ENCODE results near the gene PCNT. TPM values are rescaled to one million over a fixed set of nuclear protein-coding genes. Genes with fewer than 3 reads are reported as not detected.

PCNT gene
- total and polyA plus RNA-seq, 10 of the 15 experiments (the other 5 are each of a cell fraction or from before 2014, with no cell fraction given), result 2.9 to 39.6 (median 20.5) TPM

DNA sequence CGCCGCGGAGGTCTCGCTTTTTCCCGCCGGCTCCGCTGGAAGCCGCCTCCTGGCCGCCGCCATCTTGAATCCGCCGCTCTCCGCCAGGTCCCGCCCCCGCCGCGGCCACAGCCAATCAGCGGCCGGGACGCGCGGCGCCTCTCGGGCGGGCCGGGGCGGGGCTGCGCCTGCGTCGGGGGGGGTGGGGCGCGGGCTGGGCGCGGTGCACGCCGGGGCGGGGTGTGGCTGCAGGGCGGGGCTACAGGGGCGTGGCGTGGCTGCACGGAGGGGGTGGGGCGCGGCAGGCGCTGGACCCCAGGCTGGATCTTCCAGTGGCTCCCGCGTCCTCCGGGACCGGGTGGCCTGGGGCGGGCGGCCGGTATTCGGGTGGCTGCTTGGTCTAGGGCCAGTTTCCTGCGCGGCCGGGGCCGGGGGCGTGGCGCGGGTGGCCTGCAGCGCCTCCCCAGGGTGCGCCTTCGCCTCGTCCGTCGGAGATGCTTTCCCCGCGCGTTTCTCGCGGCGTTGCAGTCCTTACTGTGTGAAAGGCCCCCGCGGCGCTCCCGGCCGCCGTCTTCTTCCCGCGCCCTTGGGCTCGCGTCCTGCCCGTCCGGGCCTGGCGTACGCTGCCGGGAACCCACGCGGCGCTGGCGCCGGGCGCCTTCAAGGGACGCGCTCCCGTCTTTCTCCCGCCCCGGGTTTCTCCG is 575 bp downstream of the PCNT start (continued):
- TF ChIP-seq, protein P1, sequence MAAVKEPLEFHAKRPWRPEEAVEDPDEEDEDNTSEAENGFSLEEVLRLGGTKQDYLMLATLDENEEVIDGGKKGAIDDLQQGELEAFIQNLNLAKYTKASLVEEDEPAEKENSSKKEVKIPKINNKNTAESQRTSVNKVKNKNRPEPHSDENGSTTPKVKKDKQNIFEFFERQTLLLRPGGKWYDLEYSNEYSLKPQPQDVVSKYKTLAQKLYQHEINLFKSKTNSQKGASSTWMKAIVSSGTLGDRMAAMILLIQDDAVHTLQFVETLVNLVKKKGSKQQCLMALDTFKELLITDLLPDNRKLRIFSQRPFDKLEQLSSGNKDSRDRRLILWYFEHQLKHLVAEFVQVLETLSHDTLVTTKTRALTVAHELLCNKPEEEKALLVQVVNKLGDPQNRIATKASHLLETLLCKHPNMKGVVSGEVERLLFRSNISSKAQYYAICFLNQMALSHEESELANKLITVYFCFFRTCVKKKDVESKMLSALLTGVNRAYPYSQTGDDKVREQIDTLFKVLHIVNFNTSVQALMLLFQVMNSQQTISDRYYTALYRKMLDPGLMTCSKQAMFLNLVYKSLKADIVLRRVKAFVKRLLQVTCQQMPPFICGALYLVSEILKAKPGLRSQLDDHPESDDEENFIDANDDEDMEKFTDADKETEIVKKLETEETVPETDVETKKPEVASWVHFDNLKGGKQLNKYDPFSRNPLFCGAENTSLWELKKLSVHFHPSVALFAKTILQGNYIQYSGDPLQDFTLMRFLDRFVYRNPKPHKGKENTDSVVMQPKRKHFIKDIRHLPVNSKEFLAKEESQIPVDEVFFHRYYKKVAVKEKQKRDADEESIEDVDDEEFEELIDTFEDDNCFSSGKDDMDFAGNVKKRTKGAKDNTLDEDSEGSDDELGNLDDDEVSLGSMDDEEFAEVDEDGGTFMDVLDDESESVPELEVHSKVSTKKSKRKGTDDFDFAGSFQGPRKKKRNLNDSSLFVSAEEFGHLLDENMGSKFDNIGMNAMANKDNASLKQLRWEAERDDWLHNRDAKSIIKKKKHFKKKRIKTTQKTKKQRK (IDR thresholded peaks at IDR 0.05; ENCODE audit: low read depth, low read length), result no peak
- TF ChIP-seq, protein P2, sequence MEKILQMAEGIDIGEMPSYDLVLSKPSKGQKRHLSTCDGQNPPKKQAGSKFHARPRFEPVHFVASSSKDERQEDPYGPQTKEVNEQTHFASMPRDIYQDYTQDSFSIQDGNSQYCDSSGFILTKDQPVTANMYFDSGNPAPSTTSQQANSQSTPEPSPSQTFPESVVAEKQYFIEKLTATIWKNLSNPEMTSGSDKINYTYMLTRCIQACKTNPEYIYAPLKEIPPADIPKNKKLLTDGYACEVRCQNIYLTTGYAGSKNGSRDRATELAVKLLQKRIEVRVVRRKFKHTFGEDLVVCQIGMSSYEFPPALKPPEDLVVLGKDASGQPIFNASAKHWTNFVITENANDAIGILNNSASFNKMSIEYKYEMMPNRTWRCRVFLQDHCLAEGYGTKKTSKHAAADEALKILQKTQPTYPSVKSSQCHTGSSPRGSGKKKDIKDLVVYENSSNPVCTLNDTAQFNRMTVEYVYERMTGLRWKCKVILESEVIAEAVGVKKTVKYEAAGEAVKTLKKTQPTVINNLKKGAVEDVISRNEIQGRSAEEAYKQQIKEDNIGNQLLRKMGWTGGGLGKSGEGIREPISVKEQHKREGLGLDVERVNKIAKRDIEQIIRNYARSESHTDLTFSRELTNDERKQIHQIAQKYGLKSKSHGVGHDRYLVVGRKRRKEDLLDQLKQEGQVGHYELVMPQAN (conservative IDR thresholded peaks at IDR 0.05), result peak; percentile 74
- no peak for TF ChIP-seq ZSCAN29 (IDR thresholded peaks at IDR 0.05)
- TF ChIP-seq YY1 (IDR thresholded peaks at IDR 0.05; ENCODE audit: low read depth, low read length), result peak; percentile 97
- TF ChIP-seq RCOR1 (conservative IDR thresholded peaks at IDR 0.05; ENCODE audit: low read depth, low read length), result no peak
- TF ChIP-seq ETV6 (conservative IDR thresholded peaks at IDR 0.05 in 1 of 2, IDR thresholded peaks at IDR 0.05 in 1 of 2; ENCODE audit: borderline replicate concordance in 1 of 2, low read depth in 1 of 2), result no peak
- no peak for TF ChIP-seq ZNF24 (IDR thresholded peaks at IDR 0.05)
- TF ChIP-seq ZNF622 (IDR thresholded peaks at IDR 0.05), result no peak
- TF ChIP-seq NFXL1 (IDR thresholded peaks at IDR 0.05; ENCODE audit: borderline replicate concordance), result no peak
- no peak for TF ChIP-seq HDGF (IDR thresholded peaks at IDR 0.05)
- TF ChIP-seq, protein P3, sequence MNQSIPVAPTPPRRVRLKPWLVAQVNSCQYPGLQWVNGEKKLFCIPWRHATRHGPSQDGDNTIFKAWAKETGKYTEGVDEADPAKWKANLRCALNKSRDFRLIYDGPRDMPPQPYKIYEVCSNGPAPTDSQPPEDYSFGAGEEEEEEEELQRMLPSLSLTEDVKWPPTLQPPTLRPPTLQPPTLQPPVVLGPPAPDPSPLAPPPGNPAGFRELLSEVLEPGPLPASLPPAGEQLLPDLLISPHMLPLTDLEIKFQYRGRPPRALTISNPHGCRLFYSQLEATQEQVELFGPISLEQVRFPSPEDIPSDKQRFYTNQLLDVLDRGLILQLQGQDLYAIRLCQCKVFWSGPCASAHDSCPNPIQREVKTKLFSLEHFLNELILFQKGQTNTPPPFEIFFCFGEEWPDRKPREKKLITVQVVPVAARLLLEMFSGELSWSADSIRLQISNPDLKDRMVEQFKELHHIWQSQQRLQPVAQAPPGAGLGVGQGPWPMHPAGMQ (IDR thresholded peaks at IDR 0.05; ENCODE audit: borderline replicate concordance), result no peak
- TF ChIP-seq, protein P4, sequence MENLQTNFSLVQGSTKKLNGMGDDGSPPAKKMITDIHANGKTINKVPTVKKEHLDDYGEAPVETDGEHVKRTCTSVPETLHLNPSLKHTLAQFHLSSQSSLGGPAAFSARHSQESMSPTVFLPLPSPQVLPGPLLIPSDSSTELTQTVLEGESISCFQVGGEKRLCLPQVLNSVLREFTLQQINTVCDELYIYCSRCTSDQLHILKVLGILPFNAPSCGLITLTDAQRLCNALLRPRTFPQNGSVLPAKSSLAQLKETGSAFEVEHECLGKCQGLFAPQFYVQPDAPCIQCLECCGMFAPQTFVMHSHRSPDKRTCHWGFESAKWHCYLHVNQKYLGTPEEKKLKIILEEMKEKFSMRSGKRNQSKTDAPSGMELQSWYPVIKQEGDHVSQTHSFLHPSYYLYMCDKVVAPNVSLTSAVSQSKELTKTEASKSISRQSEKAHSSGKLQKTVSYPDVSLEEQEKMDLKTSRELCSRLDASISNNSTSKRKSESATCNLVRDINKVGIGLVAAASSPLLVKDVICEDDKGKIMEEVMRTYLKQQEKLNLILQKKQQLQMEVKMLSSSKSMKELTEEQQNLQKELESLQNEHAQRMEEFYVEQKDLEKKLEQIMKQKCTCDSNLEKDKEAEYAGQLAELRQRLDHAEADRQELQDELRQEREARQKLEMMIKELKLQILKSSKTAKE (IDR thresholded peaks at IDR 0.05; ENCODE audit: low read depth, poor library complexity, severe bottlenecking), result no peak
- TF ChIP-seq ASH2L (IDR thresholded peaks at IDR 0.05; ENCODE audit: borderline replicate concordance, low read depth), result no peak
- no peak for TF ChIP-seq NR2C1 (IDR thresholded peaks at IDR 0.05)
- no peak for TF ChIP-seq NBN (IDR thresholded peaks at IDR 0.05)
- no peak for TF ChIP-seq NRF1 (conservative IDR thresholded peaks at IDR 0.05; ENCODE audit: low read depth, low read length)
- no peak for TF ChIP-seq SRF (IDR thresholded peaks at IDR 0.05; ENCODE audit: low read depth in 2 of 2, low read length in 2 of 2)
- no peak for TF ChIP-seq CHD4 (IDR thresholded peaks at IDR 0.05)
- TF ChIP-seq, protein P5, sequence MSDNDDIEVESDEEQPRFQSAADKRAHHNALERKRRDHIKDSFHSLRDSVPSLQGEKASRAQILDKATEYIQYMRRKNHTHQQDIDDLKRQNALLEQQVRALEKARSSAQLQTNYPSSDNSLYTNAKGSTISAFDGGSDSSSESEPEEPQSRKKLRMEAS (IDR thresholded peaks at IDR 0.05; ENCODE audit: low read depth, low read length), result no peak
- 0 out of 2 replicates have a peak, but pooled peaks have one; percentile 18 for TF ChIP-seq MXI1 (IDR thresholded peaks at IDR 0.05; ENCODE audit: low read depth, low read length)
